ENCODE results near the gene SF1.

The SF1 gene

DNA sequence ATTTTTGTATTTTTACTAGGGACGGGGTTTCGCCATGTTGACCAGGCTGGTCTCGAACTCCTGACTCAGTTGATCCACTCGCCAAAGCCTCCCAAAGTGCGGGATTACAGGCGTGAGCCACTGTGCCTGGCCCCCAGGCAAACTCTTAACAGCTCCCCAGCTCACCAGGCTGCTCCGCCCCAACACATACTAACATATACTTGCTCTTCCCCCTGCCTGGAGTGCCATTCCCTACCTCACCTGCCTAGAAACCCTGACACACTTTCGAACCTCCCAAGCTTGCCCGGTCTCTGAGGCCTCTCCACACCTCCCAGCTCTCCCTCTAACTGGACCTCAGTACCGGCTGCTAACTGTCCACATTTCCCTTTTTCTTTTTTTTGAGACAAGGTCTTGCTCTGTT is 16.2 kb upstream of the SF1 start:
- Histone ChIP-seq H3K9ac (ENCODE audit: low read depth, low read length) (no peak overlapping the region), H3K9me3 (ENCODE audit: control insufficient read depth, insufficient read depth, low read length) (no peaks in the 10 kb centered on the region), H3K36me3 (ENCODE audit: insufficient read depth, low read length) (no peaks in the 10 kb centered on the region), H3K4me1 (ENCODE audit: insufficient read depth, low read length) (no peaks in the 10 kb centered on the region)

DNA sequence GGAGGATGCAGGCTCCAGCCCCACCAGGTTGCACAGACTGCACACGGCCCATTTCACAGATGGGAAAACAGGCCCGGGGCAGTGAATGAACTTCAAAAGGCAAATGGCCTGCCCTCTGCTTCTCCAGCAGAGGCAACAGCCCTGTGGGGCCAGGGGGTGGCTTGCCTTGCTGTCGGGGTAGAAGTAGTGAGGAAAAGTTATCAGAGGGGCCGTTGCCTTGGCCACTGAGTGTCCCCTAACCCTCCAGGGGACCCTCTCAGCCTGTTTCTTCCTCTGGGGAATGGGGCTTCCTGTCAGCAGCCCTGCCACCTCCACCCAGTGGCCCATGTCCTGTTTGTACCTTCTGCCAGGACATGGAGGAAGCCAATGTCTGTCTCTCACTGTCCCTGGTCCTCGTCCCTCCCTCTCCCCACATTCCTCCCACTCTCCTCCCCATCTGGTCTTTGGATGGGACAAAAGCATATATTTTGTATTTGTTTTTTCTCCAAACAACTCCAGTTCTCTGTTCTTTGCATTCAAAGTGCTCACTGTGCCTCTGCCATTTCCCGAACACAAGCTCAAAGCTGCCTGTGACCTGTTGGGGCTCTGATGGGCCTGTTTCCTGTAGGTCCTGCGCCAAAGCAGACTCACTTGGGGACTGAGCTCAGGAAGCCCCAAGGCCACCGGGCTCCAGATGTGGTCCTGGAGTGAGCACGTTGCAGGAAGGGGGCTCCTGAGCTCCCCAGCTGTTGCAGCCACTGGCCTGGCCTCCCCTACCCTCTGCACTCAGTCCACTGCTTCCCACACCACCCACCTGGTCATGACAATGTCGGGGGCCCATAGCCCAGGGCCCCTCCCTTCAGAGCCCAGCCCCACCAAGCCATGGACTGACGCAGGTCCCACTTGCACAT is 15.2 kb upstream of the SF1 start:
- no peaks in the 10 kb centered on the region for H3K36me3 ChIP-seq (ENCODE audit: insufficient read depth, low read length)
- no peak overlapping the region for H3K9ac ChIP-seq (ENCODE audit: low read depth, low read length)
- no peaks in the 10 kb centered on the region for H3K9me3 ChIP-seq (ENCODE audit: control insufficient read depth, insufficient read depth, low read length)
- H3K4me1 ChIP-seq (ENCODE audit: insufficient read depth, low read length), result no peaks in the 10 kb centered on the region

DNA sequence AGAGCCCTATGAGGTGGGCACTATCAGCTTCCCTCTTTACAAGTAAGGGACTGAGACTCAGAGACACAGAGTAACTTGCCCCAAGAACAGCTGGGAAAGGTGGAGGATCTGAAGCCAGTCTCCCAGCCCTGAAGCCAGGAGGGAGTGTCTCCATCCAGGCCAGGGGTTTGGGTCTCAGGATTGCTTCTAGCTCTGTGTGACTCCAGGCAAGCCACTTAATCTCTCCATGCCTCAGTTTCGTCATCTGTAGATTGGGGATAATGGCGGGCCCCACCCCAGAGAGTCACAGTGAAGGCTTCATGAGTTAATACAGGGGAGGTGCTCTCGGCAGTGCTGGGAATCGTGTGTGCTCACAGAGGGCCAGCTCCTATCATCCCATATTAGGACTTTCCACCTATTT is 14.1 kb upstream of the SF1 start:
- H3K4me1 ChIP-seq (ENCODE audit: insufficient read depth, low read length), result no peaks in the 10 kb centered on the region
- H3K9me3 ChIP-seq (ENCODE audit: control insufficient read depth, insufficient read depth, low read length), result no peaks in the 10 kb centered on the region
- H3K9ac ChIP-seq (ENCODE audit: low read depth, low read length), result no peak overlapping the region
- no peaks in the 10 kb centered on the region for H3K36me3 ChIP-seq (ENCODE audit: insufficient read depth, low read length)

DNA sequence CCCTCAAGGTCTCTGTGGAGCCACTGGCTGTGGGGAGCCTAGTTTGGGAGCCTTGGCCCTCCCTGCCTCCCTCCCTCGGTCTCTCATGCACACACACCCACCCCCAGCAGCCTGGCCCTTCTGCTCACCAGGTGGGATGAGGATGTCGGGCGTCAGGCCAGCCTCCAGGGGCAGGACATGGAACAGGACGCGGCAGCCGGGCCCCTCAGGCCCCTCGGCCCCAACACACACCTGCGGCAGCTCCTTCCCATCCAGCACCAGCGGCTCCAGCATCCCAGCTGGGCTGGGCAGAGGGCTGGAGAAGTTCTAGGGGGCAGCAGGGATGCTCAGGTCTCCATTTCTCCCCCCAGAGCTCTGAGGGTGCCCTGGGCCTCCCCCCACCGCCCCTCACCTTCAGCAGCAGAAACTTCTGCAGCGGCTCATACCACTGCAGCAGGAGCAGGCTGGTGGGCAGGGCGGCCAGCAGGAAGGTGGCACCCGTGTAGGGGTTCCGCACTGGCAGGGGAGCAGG is 13.5 kb upstream of the SF1 start:
- no peaks in the 10 kb centered on the region for H3K4me1 ChIP-seq (ENCODE audit: insufficient read depth, low read length)
- H3K9me3 ChIP-seq (ENCODE audit: control insufficient read depth, insufficient read depth, low read length), result no peaks in the 10 kb centered on the region
- no peaks in the 10 kb centered on the region for H3K36me3 ChIP-seq (ENCODE audit: insufficient read depth, low read length)
- H3K9ac ChIP-seq (ENCODE audit: low read depth, low read length), result no peak overlapping the region

DNA sequence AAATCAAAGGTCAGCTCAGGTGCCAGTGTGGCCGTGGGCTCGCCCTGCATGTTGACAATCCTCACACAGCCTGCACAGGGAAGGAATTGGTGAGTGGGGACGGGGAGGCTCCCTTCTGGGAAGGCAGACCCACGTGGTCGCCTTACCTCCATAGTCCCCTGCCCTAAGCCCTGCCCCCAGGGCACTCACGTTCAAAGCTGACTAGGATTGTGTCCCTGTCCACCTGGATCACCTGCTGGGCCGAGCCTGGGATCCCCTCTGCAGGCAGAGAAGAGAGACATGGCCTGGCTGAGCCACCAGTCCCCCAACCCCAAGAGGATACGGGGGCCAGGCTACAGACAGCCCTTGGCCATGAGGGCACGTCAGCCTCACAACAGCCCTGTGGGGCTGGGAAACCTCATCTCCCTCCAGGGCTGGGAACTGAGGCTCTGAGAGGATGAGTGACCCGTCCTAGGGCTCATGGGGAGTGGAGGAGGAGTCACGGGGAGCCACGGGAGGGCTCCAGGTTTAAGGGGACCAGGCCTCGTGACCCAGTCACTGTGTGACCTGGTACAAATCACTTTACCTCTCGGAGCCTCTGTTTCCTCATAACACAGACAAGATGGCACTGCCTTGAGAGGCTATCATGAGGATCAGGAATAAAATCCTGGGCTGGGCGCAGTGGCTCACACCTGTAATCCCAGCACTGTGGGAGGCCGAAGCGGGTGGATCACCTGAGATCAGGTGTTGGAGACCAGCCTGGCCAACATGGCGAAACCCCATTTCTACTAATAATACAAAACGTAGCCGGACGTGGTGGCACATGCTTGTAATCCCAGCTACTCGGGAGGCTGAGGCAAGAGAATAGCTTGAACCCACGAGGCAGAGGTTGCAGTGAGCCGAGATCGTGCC is 12.1 kb upstream of the SF1 start:
- H3K36me3 ChIP-seq (ENCODE audit: insufficient read depth, low read length), result no peaks in the 10 kb centered on the region
- H3K4me1 ChIP-seq (ENCODE audit: insufficient read depth, low read length), result no peaks in the 10 kb centered on the region
- H3K9me3 ChIP-seq (ENCODE audit: control insufficient read depth, insufficient read depth, low read length), result no peaks in the 10 kb centered on the region
- no peak overlapping the region for H3K9ac ChIP-seq (ENCODE audit: low read depth, low read length)

DNA sequence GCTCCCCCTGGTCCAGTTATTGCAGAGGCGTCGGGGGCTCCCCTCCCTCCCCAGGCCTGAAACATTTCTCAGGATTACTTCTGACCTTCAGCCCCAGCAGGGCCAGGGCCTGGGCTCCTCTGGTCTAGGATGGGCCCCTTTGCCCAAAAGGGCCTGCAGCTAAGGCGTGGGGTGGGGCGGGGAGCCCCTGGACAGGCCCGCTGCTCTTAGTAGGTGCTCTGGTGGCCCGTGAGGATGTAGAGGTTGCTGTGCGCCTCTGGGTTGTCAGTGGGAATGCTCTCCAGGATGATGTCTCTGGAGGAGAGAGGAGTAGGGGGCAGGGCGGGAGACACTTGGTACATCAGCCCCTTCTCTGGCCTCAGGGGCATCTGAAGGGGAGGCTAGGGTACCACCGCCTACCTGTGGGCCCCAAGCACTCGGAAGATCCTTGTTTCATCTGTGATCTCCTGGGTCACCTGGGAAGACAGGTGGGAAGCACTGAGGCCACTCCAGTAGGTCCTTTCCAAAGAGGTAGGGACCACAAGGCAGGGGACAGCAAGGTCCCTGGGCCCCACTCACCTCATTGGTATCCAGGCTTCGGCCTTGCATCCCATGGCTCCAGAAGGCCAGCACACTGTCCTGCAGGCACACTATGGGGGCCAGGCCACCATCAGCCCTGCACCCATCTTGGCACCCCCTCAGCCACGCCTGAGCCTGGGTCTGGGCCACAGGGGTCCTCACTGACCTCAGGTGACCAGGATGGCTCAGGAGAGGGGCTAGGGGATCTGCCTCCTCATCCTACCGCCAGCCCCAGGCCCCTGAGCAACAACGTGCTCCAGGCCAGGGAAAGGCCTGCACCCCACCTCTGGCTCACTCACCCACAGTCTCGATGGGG is 11.2 kb upstream of the SF1 start:
- no peaks in the 10 kb centered on the region for H3K9me3 ChIP-seq (ENCODE audit: control insufficient read depth, insufficient read depth, low read length)
- H3K36me3 ChIP-seq (ENCODE audit: insufficient read depth, low read length), result no peaks in the 10 kb centered on the region
- H3K9ac ChIP-seq (ENCODE audit: low read depth, low read length), result no peak overlapping the region
- H3K4me1 ChIP-seq (ENCODE audit: insufficient read depth, low read length), result no peaks in the 10 kb centered on the region

DNA sequence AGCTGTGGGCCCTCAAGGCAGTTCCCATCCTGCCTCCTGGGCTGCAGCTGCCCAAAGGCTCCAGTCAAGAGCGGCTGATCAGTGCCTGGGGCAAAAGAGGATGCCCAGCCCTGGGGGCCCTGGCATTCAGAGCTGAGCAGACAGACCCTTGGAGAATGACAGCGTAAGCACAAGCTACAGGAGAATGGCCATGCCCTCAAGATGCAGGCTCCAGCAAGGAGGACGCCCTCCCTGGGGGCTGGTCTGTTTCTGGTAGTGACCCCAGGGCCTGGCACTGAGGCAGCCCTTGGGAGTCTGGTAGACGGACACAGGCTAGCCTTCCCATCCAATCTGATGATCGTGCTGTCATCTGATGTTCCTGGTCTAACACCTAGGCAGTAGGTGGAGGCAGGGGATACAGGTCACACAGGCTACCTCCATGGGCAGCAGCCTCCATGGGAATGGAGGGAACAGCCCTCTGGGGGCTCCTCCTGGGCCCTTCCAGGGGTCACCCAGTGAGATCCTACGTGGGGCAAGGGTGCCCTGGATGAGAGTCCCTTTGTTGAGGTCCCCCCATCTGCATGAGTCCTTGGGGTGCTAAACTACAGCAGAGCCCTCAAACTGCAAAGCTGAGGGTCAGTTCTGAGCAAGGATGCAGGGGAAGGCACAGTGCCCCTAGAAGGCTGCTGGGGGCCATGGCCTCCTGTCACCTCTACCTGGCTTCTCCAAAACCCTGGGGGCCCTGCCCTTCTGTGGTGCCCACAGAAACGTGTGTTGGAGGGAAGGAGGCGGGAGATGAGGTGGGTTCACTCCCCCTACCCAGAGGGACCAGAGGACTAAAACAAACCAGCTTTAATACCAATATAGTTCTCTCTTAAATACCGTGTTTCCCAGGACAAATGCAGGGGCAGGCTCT is 10.2 kb upstream of the SF1 start:
- H3K4me1 ChIP-seq (ENCODE audit: insufficient read depth, low read length), result no peaks in the 10 kb centered on the region
- H3K36me3 ChIP-seq (ENCODE audit: insufficient read depth, low read length), result no peaks in the 10 kb centered on the region
- H3K9ac ChIP-seq (ENCODE audit: low read depth, low read length), result no peak overlapping the region
- no peaks in the 10 kb centered on the region for H3K9me3 ChIP-seq (ENCODE audit: control insufficient read depth, insufficient read depth, low read length)

DNA sequence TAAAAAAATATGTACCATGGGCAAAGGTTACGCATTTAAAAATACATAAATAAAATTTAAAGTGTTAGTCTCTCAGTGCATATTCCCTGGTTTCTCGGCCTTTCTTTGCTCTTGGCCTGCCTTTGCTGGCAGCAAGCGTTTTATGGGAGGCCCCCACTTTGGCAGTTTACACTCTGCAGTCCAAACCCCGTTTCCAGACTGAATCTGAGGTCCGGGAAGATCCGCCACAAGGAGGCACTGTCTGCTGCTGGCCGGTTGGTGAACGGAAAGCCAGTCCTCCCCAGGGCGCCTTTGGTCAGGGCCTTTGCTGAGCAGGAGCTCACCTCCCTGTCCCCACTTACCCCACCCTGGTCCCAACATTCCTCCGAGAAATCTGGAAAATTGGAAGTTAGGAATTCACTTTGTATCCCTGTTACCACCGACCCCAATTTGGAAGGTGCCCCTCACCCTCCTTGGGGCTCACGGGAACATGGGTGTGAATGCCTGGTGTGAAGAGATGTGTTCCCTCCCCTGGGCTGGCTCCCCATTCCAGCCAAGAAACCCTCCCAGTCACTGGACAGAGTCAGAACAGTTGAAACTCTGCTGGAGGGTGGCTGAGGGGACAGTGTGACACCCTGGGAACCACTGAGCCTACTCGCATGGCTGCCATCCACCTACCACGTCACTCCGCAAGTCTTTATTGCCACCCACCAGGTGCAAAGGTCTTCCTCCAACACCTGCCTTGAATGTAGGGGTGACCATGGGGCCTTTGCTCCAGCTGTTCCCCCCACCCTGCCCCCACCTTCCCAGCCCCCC is 9.4 kb upstream of the SF1 start:
- no peaks in the 10 kb centered on the region for H3K9me3 ChIP-seq (ENCODE audit: control insufficient read depth, insufficient read depth, low read length)
- H3K4me1 ChIP-seq (ENCODE audit: insufficient read depth, low read length), result no peaks in the 10 kb centered on the region
- no peaks in the 10 kb centered on the region for H3K36me3 ChIP-seq (ENCODE audit: insufficient read depth, low read length)
- no peak overlapping the region for H3K9ac ChIP-seq (ENCODE audit: low read depth, low read length)

DNA sequence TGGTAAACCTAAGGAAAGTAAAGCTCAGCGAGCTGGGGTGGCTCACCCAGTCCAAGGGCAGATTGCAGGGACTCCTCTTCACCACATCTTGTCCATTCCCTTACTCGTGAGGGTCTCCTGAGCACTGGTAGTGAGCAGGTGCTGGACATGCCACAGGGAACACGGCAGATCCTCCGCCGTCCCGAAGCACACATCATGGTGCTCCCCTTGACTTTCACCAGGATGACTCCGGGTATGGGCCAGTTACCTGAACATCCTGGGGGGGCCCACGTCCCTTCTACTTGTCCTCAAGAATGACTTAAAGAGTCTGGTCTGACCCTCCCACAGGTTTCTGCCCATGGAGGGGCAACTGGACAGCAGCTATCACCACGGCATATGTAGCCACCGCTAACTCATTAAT is 8.0 kb upstream of the SF1 start:
- H3K9me3 ChIP-seq (ENCODE audit: control insufficient read depth, insufficient read depth, low read length), result no peaks in the 10 kb centered on the region
- no peak overlapping the region for H3K9ac ChIP-seq (ENCODE audit: low read depth, low read length)
- no peaks in the 10 kb centered on the region for H3K36me3 ChIP-seq (ENCODE audit: insufficient read depth, low read length)
- no peaks in the 10 kb centered on the region for H3K4me1 ChIP-seq (ENCODE audit: insufficient read depth, low read length)

DNA sequence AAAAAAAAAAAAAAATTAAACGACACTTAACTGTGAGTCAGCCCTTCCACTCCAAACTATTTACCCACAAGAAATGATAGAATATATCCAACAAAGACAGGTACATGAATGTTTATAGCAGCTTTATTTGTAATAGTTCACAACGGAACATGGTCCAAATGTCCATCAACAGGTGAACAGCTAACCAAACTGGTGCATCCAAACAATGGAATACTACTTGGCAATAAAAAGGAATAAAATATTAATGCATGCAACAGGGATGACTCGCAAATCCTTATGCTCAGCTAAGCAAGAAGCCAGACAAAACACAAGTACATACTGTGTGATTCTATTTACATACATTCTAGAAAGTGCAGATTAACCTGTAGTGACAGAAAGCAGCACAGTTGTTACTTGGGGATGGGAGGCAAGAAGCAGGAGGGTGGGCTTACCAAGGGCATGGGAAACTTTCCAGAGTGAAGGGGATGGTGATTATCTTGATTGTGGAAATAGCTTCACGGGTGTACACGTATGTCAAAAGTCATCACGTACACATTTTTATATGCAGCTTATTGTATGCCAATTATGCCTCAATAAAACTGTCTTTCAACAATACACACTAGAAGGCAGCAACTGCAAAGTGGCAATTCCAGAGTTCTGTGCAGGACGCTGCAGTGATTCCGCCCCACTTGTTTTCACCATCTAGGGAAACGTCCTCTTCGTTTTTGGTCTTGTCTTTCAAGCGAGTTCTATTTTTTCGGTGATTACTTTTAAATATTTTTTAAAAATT is 6.7 kb upstream of the SF1 start:
- Histone ChIP-seq H3K9ac (ENCODE audit: low read depth, low read length) (no peak overlapping the region), H3K4me1 (ENCODE audit: insufficient read depth, low read length) (no peaks in the 10 kb centered on the region), H3K36me3 (ENCODE audit: insufficient read depth, low read length) (no peaks in the 10 kb centered on the region), H3K9me3 (ENCODE audit: control insufficient read depth, insufficient read depth, low read length) (no peaks in the 10 kb centered on the region)

DNA sequence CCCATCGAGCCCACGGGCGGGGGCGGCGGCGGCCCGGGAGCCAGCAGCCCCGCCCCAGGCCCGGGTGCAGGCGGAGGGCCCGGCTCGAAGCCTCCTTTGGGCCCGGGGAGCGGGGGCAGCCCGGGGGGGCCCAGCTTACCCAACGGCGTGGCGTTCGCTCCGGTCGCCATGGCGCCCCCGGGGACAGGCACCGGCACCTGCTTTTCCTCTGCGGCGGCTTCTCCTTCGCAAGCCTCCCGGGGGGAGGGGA is 194 bp downstream of the SF1 start:
- Histone ChIP-seq H3K9me3 (ENCODE audit: control insufficient read depth, insufficient read depth, low read length) (no peaks in the 10 kb centered on the region), H3K36me3 (ENCODE audit: insufficient read depth, low read length) (peaks cover 32% of the 10 kb centered on the region), H3K9ac (ENCODE audit: low read depth, low read length) (peak overlapping the region; percentile 72), H3K4me1 (ENCODE audit: insufficient read depth, low read length) (no peaks in the 10 kb centered on the region; the same call in 1 of the 2 replicates)

DNA sequence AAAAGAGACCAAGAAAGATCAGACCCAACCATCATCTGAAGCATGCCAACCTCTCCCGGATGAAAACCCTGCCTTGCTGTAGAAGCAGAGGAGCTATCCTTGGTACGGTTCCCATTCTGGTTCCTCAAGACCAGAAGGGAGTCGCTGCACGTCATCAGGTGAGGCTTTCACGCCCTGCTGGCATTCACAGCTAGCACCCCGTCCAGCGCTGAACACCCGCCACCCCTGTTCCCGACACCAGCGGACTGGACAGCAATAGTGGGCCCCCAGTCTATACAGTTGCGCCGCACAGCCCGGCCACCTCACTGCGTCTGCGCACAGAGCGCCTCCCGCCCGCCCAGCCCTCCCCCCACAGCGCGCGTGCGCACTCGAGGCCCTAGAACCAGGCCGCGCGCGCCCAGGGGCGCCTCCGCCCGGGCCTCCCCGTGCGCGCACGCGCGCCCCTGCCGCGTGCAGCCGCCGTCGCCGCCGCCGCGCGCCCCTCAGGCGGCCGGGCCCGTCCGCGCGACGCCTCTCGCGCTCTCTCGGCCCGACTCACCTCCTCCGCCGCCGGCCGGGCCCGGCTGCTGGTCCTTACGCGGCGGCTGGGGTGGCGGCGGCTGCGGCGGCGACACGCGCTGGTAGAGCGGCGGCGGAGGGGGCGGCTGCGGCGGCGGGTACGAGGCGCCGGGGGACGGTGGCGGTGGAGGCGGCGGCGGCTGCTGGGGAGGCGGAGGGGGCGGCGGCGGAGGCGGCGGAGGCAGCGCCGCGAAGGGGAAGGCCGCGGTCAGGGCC is 706 bp downstream of the SF1 start:
- peak overlapping the region; percentile 84 for H3K9ac ChIP-seq (ENCODE audit: low read depth, low read length)
- peaks cover 37% of the 10 kb centered on the region for H3K36me3 ChIP-seq (ENCODE audit: insufficient read depth, low read length)
- H3K9me3 ChIP-seq (ENCODE audit: control insufficient read depth, insufficient read depth, low read length), result no peaks in the 10 kb centered on the region
- no peaks in the 10 kb centered on the region; the same call in 1 of the 2 replicates for H3K4me1 ChIP-seq (ENCODE audit: insufficient read depth, low read length)
